CD4-positive, alpha-beta T cell treated with Interferon gamma for 1 hour (primary cell): Measurements from ENCODE around the gene SMC5.
"Not testable (repeated sequence)": the region's sequence is repeated elsewhere in the genome, so short reads cannot be mapped to it uniquely, and the experiment has no call there.

Experiments used
- DNase-seq: peaks from one replicate; pipeline ENCODE4 v3.0.0-alpha.2; 2020

Gene SMC5

GRCh38 chr9:70278305-70278704 lies 19.5 kb downstream of the SMC5 start:
- DNase-seq: no peak

- no peak for DNase-seq
Observed at GRCh38 chr9:70283848-70284247, 25.1 kb downstream of the SMC5 start.

GRCh38 chr9:70285246-70285645 lies 26.5 kb downstream of the SMC5 start:
- no peak for DNase-seq

GRCh38 chr9:70285981-70286598 lies 27.3 kb downstream of the SMC5 start:
- DNase-seq: no peak

GRCh38 chr9:70290626-70291025 lies 31.8 kb downstream of the SMC5 start:
- no peak for DNase-seq

GRCh38 chr9:70291446-70291845 lies 32.7 kb downstream of the SMC5 start:
- no peak for DNase-seq

- no peak for DNase-seq
Observed at GRCh38 chr9:70292253-70292652, 33.5 kb downstream of the SMC5 start.

GRCh38 chr9:70293214-70293613 lies 34.4 kb downstream of the SMC5 start:
- DNase-seq: no peak

GRCh38 chr9:70297141-70297540 lies 38.4 kb downstream of the SMC5 start:
- DNase-seq: no peak

GRCh38 chr9:70298245-70298771 lies 39.5 kb downstream of the SMC5 start:
- DNase-seq: no peak

GRCh38 chr9:70303268-70303667 lies 44.5 kb downstream of the SMC5 start:
- DNase-seq: no peak

- DNase-seq: no peak
Observed at GRCh38 chr9:70304810-70305209, 46.0 kb downstream of the SMC5 start.

GRCh38 chr9:70315389-70315788 lies 56.6 kb downstream of the SMC5 start:
- DNase-seq: no peak

GRCh38 chr9:70318002-70318401 lies 59.2 kb downstream of the SMC5 start:
- DNase-seq: no peak

- no peak for DNase-seq
Observed at GRCh38 chr9:70322096-70322495, 63.3 kb downstream of the SMC5 start.

GRCh38 chr9:70324963-70325362 lies 66.2 kb downstream of the SMC5 start:
- no peak for DNase-seq

GRCh38 chr9:70328625-70329024 lies 69.8 kb downstream of the SMC5 start:
- DNase-seq: not testable (repeated sequence)

GRCh38 chr9:70340572-70340971 lies 81.8 kb downstream of the SMC5 start:
- no peak for DNase-seq

GRCh38 chr9:70347046-70347445 lies 88.3 kb downstream of the SMC5 start:
- DNase-seq: no peak

GRCh38 chr9:70352356-70352755 lies 93.6 kb downstream of the SMC5 start:
- no peak for DNase-seq

- no peak for DNase-seq
Observed at GRCh38 chr9:70352802-70353201, 94.0 kb downstream of the SMC5 start.

- no peak for DNase-seq
Observed at GRCh38 chr9:70355801-70356200, 97.0 kb downstream of the SMC5 start.

- no peak for DNase-seq
Observed at GRCh38 chr9:70362952-70363351, 104.2 kb downstream of the SMC5 start.

GRCh38 chr9:70363760-70364159 lies 105.0 kb downstream of the SMC5 start:
- DNase-seq: no peak

GRCh38 chr9:70367305-70367930 lies 108.6 kb downstream of the SMC5 start:
- no peak for DNase-seq
